GM19324 (cell line): Measurements from ENCODE around the gene BAZ1A.
A peak's percentile ranks its signal among the peaks of the same experiment; 100 is the strongest.
"Not testable (repeated sequence)": the region's sequence is repeated elsewhere in the genome, so short reads cannot be mapped to it uniquely, and the experiment has no call there.

Experiments used
- ATAC-seq: cut with Tn5 transposase; IDR thresholded peaks from one replicate; pipeline ENCODE4 v1.9.1; 2021; ENCODE audit warnings: mild to moderate bottlenecking, moderate library complexity; ENCODE audit not compliant: unreplicated experiment, low FRiP score

BAZ1A gene

GRCh38 chr14:34737079-34737478, 138.1 kb downstream of the BAZ1A start:
- ATAC-seq, result not testable (repeated sequence)

GRCh38 chr14:34733245-34733644, 141.9 kb downstream of the BAZ1A start:
- ATAC-seq, result no peak

- ATAC-seq, result no peak
These were observed 142.4 kb downstream of the BAZ1A start for GRCh38 chr14:34732802-34733201.

GRCh38 chr14:34723867-34724266, 151.3 kb downstream of the BAZ1A start:
- no peak for ATAC-seq

GRCh38 chr14:34722723-34723545, 152.2 kb downstream of the BAZ1A start:
- ATAC-seq, result no peak

- no peak for ATAC-seq
These were observed 154.0 kb downstream of the BAZ1A start for GRCh38 chr14:34721129-34721528.

DNA sequence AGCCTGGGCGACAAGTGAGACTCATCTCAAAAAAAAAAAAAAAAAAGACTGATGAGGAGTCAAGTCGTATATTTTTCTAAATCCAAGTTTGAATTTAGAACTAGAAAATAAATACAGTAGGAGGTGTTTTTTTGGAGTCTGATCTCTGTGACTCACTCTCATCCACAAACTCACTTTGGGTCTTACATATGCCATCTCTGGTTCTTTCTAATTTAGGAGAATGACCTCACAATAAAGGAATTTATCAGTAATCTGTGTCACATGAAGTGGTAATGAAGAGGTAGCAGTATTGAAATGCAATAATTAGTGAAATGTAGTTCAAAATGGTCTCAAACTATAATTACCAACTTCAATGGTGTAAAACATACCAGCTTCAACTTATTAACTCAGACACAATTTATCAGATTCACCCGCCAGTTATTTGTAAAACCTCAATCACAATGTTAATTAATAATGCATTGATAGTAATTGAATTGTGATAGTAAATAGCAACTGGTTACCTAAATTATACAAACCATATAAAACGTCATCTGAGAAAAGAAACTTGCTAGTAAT, 156.3 kb downstream of the BAZ1A start:
- ATAC-seq, result no peak

- ATAC-seq, result no peak
These were observed 159.9 kb downstream of the BAZ1A start for GRCh38 chr14:34715127-34715863.

DNA sequence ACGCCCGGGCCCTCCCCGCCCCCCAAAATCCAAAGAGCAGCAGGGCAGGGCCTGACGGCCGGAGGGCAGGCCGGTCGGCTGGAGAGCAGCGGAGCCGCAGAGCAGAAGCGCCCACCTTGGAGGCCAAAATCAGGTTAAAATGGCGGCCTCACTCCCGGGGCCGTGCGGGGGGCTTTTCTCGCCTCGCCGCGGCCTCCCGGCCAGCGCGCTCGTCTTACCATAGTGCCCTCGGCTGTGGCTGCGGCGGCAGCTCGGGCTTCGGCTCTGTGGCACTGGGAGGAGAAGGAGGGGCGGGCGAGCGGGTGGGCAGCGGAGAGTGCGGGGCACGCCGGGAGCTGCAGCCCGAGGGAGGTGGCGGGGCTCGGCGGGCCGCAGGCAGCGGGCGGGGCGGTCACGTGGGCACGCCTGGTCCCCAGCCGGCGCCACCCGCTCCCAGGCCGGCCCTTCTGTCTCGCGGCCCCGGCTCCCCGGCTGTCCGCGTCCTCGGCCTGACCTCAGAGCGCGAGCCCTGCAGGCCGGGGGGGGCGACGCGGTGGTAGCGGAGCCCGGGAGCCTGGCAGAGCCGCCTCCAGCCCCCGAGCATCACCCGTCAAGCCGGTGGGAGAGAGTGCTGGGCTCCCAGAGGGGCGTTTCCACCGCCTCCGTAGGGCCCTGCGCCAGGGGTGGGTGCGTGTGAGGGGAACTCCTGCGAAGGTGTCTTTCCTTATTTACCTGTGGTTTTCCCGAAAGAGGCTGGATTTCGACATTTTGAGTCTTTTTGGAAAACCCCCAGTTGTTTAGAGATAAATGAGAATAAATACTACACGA, 160.6 kb downstream of the BAZ1A start, which contains the start of gene CFL2:
CFL2 (minus strand) TSS at position 274 of the 807 bp plus-strand sequence; CDS start at position 221, 53 bp downstream.
- ATAC-seq, result peak; percentile 90

- ATAC-seq, result no peak
These were observed 161.4 kb downstream of the BAZ1A start for GRCh38 chr14:34713681-34714319.

DNA sequence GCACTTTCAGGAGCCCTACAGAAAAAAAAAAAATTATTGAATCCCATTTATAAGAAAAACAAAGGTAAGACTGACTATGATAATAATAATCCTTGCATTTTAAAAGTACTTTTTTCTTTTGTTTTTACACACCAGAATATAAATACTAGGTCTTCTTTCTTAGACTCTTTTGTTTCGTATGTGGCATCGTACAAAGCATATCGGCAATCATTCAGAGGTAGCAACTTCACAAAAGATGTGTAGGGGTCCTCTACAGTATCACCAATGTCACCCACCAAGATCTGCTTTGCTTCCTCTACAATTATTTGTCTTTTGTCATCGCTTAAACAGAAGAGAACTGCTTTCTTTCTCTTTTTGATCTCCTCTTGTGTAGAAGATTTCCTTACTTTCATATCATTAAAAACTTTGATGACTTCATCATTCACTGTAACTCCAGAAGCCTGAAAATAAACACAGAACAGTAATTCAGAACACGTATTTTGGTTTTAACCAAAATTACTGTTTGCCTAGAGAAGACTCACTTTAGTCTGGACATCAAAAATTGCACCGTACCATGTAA, 162.0 kb downstream of the BAZ1A start:
- no peak for ATAC-seq

GRCh38 chr14:34711796-34712712, 163.1 kb downstream of the BAZ1A start:
- ATAC-seq, result no peak

DNA sequence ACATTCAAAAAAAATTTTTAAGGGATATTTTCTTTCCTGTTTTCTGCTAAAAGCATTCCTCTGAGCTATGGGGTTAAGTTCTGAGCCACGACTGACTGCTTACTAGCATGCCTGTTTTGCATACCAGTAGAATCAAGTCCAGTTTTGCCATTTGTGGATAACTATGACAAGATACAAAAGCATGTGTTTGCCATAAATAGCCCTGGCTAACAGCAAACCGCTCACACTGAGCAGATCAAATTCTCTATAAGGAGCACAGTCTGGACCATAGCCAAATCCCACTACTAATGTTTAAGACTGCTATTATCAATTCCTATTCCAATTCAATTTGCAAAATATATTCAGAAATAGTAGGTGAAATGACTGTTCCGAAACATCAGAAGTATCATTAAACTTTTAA, 164.0 kb downstream of the BAZ1A start:
- ATAC-seq, result no peak

DNA sequence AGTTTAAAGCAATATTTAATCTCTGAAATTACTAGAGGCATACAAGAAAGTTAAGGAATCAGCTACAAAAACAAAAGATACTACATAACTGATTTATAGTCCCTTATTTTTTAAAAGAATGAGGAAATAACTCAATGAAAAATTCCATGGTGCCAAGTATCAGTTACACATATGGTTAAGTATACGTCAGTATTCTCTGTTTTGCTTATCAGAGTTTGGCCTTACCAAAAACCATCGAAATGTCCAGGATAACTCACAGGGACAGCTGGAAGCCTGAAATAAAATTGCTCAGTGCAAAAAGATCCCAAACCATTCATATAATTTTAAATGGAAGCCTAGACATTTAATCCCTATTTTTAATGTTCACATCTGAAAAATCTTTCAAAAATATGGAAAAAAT, 164.4 kb downstream of the BAZ1A start:
- ATAC-seq, result no peak

GRCh38 chr14:34710006-34710405, 165.2 kb downstream of the BAZ1A start:
- ATAC-seq, result no peak

DNA sequence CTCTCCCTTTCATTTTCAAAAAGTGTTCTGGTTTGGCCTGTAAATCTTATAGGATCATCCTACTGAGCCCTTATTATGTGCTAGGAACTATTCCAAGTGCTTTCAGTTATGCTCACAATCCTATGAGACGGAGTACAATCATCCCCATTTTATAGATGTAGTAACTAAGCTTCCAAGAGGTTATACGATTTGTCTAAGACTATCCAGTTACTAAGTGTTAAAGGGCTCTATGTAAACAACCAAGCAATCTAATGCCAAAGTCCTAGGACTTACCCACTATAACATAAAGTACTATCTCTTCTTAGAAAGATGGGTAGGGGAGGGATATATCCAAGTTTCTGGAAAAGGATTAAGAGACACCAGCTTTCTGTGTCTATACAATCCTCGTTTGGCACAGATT, 167.4 kb downstream of the BAZ1A start:
- ATAC-seq, result no peak
